HG02981 (cell line): ENCODE data around the gene DNMT3A.

Source experiments
- ATAC-seq: cut with Tn5 transposase; IDR thresholded peaks from one replicate; pipeline ENCODE4 v1.9.1; 2021; ENCODE audit warnings: mild to moderate bottlenecking, moderate library complexity; ENCODE audit not compliant: unreplicated experiment

Gene DNMT3A

GRCh38 chr2:25341753-25342371 lies at the start of gene DNMT3A:
Gene DNMT3A, minus strand, starts transcription at chr2:25341925. Its CDS starts 27,941 bp downstream, at chr2:25313984.
- ATAC-seq = peak; percentile 27

- ATAC-seq = no peak
Measured at GRCh38 chr2:25389161-25389560, 47.4 kb upstream of the DNMT3A start.

- ATAC-seq = no peak
Measured at GRCh38 chr2:25388491-25388890, 46.8 kb upstream of the DNMT3A start.

- no peak for ATAC-seq
Measured at GRCh38 chr2:25387876-25388449, 46.2 kb upstream of the DNMT3A start.

GRCh38 chr2:25386971-25387875 lies 45.5 kb upstream of the DNMT3A start:
- ATAC-seq = no peak

GRCh38 chr2:25385910-25386309 lies 44.2 kb upstream of the DNMT3A start:
- ATAC-seq = no peak

GRCh38 chr2:25383806-25384205 lies 42.1 kb upstream of the DNMT3A start:
- no peak for ATAC-seq

- ATAC-seq = no peak
Measured at GRCh38 chr2:25381502-25381901, 39.8 kb upstream of the DNMT3A start.

GRCh38 chr2:25380586-25381375 lies 39.1 kb upstream of the DNMT3A start:
- ATAC-seq = no peak

- ATAC-seq = no peak
Measured at GRCh38 chr2:25380023-25380422, 38.3 kb upstream of the DNMT3A start.

- ATAC-seq = no peak
Measured at GRCh38 chr2:25379535-25379934, 37.8 kb upstream of the DNMT3A start.

GRCh38 chr2:25378731-25379490 lies 37.2 kb upstream of the DNMT3A start:
- no peak for ATAC-seq

GRCh38 chr2:25377822-25378421 lies 36.2 kb upstream of the DNMT3A start:
- no peak for ATAC-seq

- peak; percentile 93 for ATAC-seq
Measured at GRCh38 chr2:25376750-25377621, 35.3 kb upstream of the DNMT3A start.

GRCh38 chr2:25375989-25376545 lies 34.3 kb upstream of the DNMT3A start:
- ATAC-seq = no peak

GRCh38 chr2:25375371-25375988 lies 33.8 kb upstream of the DNMT3A start:
- ATAC-seq = no peak

GRCh38 chr2:25374827-25375226 lies 33.1 kb upstream of the DNMT3A start:
- no peak for ATAC-seq

- ATAC-seq = no peak
Measured at GRCh38 chr2:25374411-25374810, 32.7 kb upstream of the DNMT3A start.
